H9 (cell line): Measurements from ENCODE around the gene RPL18. TPM values are rescaled to one million over a fixed set of nuclear protein-coding genes. Genes with fewer than 3 reads are reported as not detected.

Source experiments
- DNase-seq: peaks from one replicate; pipeline ENCODE4 v3.0.0-alpha.2; 2017
- H2AFZ ChIP-seq: one replicate; pipeline ENCODE4 v1.6.1; 2013; ENCODE audit warnings: mild to moderate bottlenecking, low read length, control low read depth, moderate library complexity
- H2AK5ac ChIP-seq: 2 replicates; pipeline ENCODE4 v1.6.1; 2013; ENCODE audit warnings: low read length, control low read depth, mixed read lengths; ENCODE audit not compliant: insufficient read length
- H2BK120ac ChIP-seq: one replicate; pipeline ENCODE4 v1.6.1; 2013; ENCODE audit warnings: low read depth, mild to moderate bottlenecking, low read length, control low read depth, inconsistent platforms; ENCODE audit not compliant: poor library complexity, severe bottlenecking
- H2BK12ac ChIP-seq: 2 replicates; pipeline ENCODE4 v1.6.1; 2013; ENCODE audit warnings: low read length, control low read depth, mixed read lengths, low read depth; ENCODE audit not compliant: insufficient read length
- H2BK15ac ChIP-seq: 2 replicates; pipeline ENCODE4 v1.6.1; 2013; ENCODE audit warnings: low read depth, low read length, control low read depth
- H2BK20ac ChIP-seq: one replicate; pipeline ENCODE4 v1.6.1; 2013; ENCODE audit warnings: low read depth, mild to moderate bottlenecking, low read length, control low read depth, inconsistent platforms; ENCODE audit not compliant: poor library complexity, severe bottlenecking
- H2BK5ac ChIP-seq: 2 replicates; pipeline ENCODE4 v1.6.1; 2013; ENCODE audit warnings: low read length, control low read depth, mixed read lengths; ENCODE audit not compliant: insufficient read length
- H3K14ac ChIP-seq: 2 replicates; pipeline ENCODE4 v1.6.1; 2013; ENCODE audit warnings: low read length, control low read depth; ENCODE audit not compliant: insufficient read depth
- H3K18ac ChIP-seq: 2 replicates; pipeline ENCODE4 v1.6.1; 2013; ENCODE audit warnings: low read depth, mild to moderate bottlenecking, mixed read lengths, low read length, control low read depth; ENCODE audit not compliant: insufficient read length
- H3K23ac ChIP-seq: 2 replicates; pipeline ENCODE4 v1.6.1; 2013; ENCODE audit warnings: low read length, control low read depth, mixed read lengths, low read depth; ENCODE audit not compliant: insufficient read length
- H3K23me2 ChIP-seq: 2 replicates; pipeline ENCODE4 v1.6.1; 2013; ENCODE audit warnings: low read depth, mild to moderate bottlenecking, mixed read lengths, low read length, control low read depth; ENCODE audit not compliant: insufficient read length, poor library complexity, severe bottlenecking
- H3K27ac ChIP-seq: 2 replicates; pipeline ENCODE4 v1.5.1; 2013; ENCODE audit warnings: low read length, control low read depth, mixed read lengths, low read depth; ENCODE audit not compliant: insufficient read length
- H3K27me3 ChIP-seq: 2 replicates; pipeline ENCODE4 v1.6.1; 2013; ENCODE audit warnings: low read length, control low read depth, inconsistent platforms; ENCODE audit not compliant: insufficient read depth
- H3K4ac ChIP-seq: 2 replicates; pipeline ENCODE4 v1.6.1; 2013; ENCODE audit warnings: low read depth, mild to moderate bottlenecking, control low read depth, inconsistent platforms, low read length, moderate library complexity
- H3K4me1 ChIP-seq: 2 replicates; pipeline ENCODE4 v1.6.1; 2013; ENCODE audit warnings: low read length, control low read depth, inconsistent platforms; ENCODE audit not compliant: insufficient read depth
- H3K4me2 ChIP-seq: 2 replicates; pipeline ENCODE4 v1.6.1; 2013; ENCODE audit warnings: low read length, control low read depth, mixed read lengths; ENCODE audit not compliant: insufficient read length, insufficient read depth
- H3K56ac ChIP-seq: 2 replicates; pipeline ENCODE4 v1.6.1; 2013; ENCODE audit warnings: low read depth, mild to moderate bottlenecking, mixed read lengths, low read length, control low read depth; ENCODE audit not compliant: insufficient read length
- H3K79me1 ChIP-seq: 2 replicates; pipeline ENCODE4 v1.6.1; 2013; ENCODE audit warnings: low read depth, mild to moderate bottlenecking, moderate library complexity, low read length, control low read depth, inconsistent platforms; ENCODE audit not compliant: insufficient read depth, poor library complexity, severe bottlenecking
- H3K79me2 ChIP-seq: 2 replicates; pipeline ENCODE4 v1.6.1; 2013; ENCODE audit warnings: low read length, control low read depth, inconsistent platforms; ENCODE audit not compliant: insufficient read depth
- H3K9ac ChIP-seq: 2 replicates; pipeline ENCODE4 v1.6.1; 2013; ENCODE audit warnings: low read length, control low read depth, mixed read lengths; ENCODE audit not compliant: insufficient read length; ENCODE audit errors: extremely low read depth
- H3K9me3 ChIP-seq: one replicate; pipeline ENCODE4 v1.6.1; 2013; ENCODE audit warnings: low read depth, low read length, inconsistent platforms; ENCODE audit not compliant: control insufficient read depth
- H3T11ph ChIP-seq: one replicate; pipeline ENCODE4 v1.6.1; 2013; ENCODE audit warnings: mild to moderate bottlenecking, low read length, control low read depth, inconsistent platforms
- H4K20me1 ChIP-seq: one replicate; pipeline ENCODE4 v1.6.1; 2013; ENCODE audit not compliant: control insufficient read depth, insufficient read length, insufficient read depth
- H4K5ac ChIP-seq: 2 replicates; pipeline ENCODE4 v1.6.1; 2013; ENCODE audit warnings: low read depth, mild to moderate bottlenecking, mixed read lengths, low read length, control low read depth; ENCODE audit not compliant: insufficient read length
- H4K8ac ChIP-seq: replicated peaks from 2 replicates; pipeline ENCODE4 v1.6.1; 2013; ENCODE audit warnings: low read length, control low read depth, mixed read lengths, low read depth; ENCODE audit not compliant: insufficient read length
- H4K91ac ChIP-seq: 2 replicates; pipeline ENCODE4 v1.6.1; 2013; ENCODE audit warnings: low read depth, mild to moderate bottlenecking, moderate library complexity, mixed read lengths, low read length, control low read depth; ENCODE audit not compliant: insufficient read length
- H3K27ac Mint-ChIP-seq, 3 experiments: 2 replicates in 2 of 3; 3 replicates in 1 of 3; pipeline ENCODE4 v1.8.0; 2020 to 2021; ENCODE audit warnings: mixed read lengths in 3 of 3, mild to moderate bottlenecking in 1 of 3, moderate library complexity in 1 of 3
- H3K27me3 Mint-ChIP-seq: 2 replicates; pipeline ENCODE4 v1.8.0; 2021; ENCODE audit warnings: low read depth, mild to moderate bottlenecking, moderate library complexity, mixed read lengths
- H3K36me3 Mint-ChIP-seq, 3 experiments: 2 replicates in 2 of 3; 3 replicates in 1 of 3; pipeline ENCODE4 v1.8.0; 2020 to 2021; ENCODE audit warnings: low read depth in 3 of 3, mixed read lengths in 3 of 3; ENCODE audit not compliant: insufficient read depth in 1 of 3
- H3K4me1 Mint-ChIP-seq, 2 experiments: 2 replicates each; pipeline ENCODE4 v1.8.0; 2020; ENCODE audit warnings: mixed read lengths in 2 of 2
- H3K4me3 Mint-ChIP-seq, 2 experiments: 2 replicates in 1 of 2; 3 replicates in 1 of 2; pipeline ENCODE4 v1.8.0; 2020 to 2021; ENCODE audit warnings: mild to moderate bottlenecking in 2 of 2, mixed read lengths in 2 of 2, moderate library complexity in 1 of 2
- H3K9me3 Mint-ChIP-seq, 2 experiments: 2 replicates in 1 of 2; 3 replicates in 1 of 2; pipeline ENCODE4 v1.8.0; 2020; ENCODE audit warnings: mild to moderate bottlenecking in 2 of 2, mixed read lengths in 2 of 2, moderate library complexity in 1 of 2
- CTCF ChIP-seq: fragments of 200-600 bp; sonication (generic); conservative IDR thresholded peaks from 3 replicates; pipeline ENCODE4 v1.8.0; 2021; ENCODE audit warnings: antibody characterized with exemption, mild to moderate bottlenecking
- WGBS: extraction: QIAGEN DNeasy Blood & Tissue Kit; methylation state at CpG from one replicate; pipeline ENCODE4 v1.1.7; 2013; ENCODE audit warnings: missing lambda C conversion rate, low lambda C conversion rate, mixed read lengths; ENCODE audit not compliant: insufficient read length; ENCODE audit errors: extremely low coverage; 5-methylcytosine and 5-hydroxymethylcytosine counted together
- total RNA-seq: library from RNA; stranded (reverse); gene quantifications from 2 replicates; pipeline ENCODE4 v1.2.1, GENCODE V29; 2021

Gene RPL18
- total RNA-seq, 1 experiment from 2014 or later, result 1,855 TPM

GRCh38 chr19:48624067-48624594 is 5.2 kb upstream of the RPL18 start:
- WGBS, result no CpG with 5 or more reads among the region's 40 CpGs
- Mint-ChIP-seq H3K9me3 (no peaks in the 10 kb centered on the region; a peak in 1 of 5 replicates), H3K27ac (peak overlapping the region; percentile 97 to 98 (median 98)), H3K4me3 (peak overlapping the region; percentile 86 to 88), H3K4me1 (peaks cover 31 to 33% of the 10 kb centered on the region in 2 experiments), H3K27me3 (no peaks in the 10 kb centered on the region), H3K36me3 (peaks cover 6 to 26% (median 24%) of the 10 kb centered on the region in 3 experiments)
- DNase-seq, result peak; percentile 99
- Histone ChIP-seq H3K4ac (no peak overlapping the region), H2BK20ac (no peak overlapping the region), H3K9ac (peak overlapping the region; percentile 81), H3K18ac (peak overlapping the region; percentile 41), H3K23me2 (peaks cover 13% of the 10 kb centered on the region), H2BK5ac (no peak overlapping the region), H2BK12ac (no peak overlapping the region), H2AK5ac (no peak overlapping the region), H3K4me1 (peaks cover 3% of the 10 kb centered on the region; the same call in 1 of the 2 replicates), H3K79me1 (no peaks in the 10 kb centered on the region), H3T11ph (no peak overlapping the region), H3K79me2 (peaks cover 4% of the 10 kb centered on the region; the same call in 1 of the 2 replicates), H4K20me1 (no peaks in the 10 kb centered on the region), H4K91ac (no peak overlapping the region), H3K27me3 (no peaks in the 10 kb centered on the region), H3K27ac (peak overlapping the region; percentile 64), H4K8ac (peak overlapping the region; percentile 24), H2AFZ (no peak overlapping the region), H3K9me3 (no peaks in the 10 kb centered on the region), H3K56ac (no peak overlapping the region), H3K14ac (peak overlapping the region; percentile 51; the same call in 1 of the 2 replicates), H3K23ac (no peak overlapping the region), H2BK15ac (no peak overlapping the region), H2BK120ac (no peak overlapping the region), H4K5ac (peak overlapping the region; percentile 20), H3K4me2 (peak overlapping the region; percentile 88)
- no peak for TF ChIP-seq CTCF
